ENCODE measurements around the gene PNLIPRP1.

DNA sequence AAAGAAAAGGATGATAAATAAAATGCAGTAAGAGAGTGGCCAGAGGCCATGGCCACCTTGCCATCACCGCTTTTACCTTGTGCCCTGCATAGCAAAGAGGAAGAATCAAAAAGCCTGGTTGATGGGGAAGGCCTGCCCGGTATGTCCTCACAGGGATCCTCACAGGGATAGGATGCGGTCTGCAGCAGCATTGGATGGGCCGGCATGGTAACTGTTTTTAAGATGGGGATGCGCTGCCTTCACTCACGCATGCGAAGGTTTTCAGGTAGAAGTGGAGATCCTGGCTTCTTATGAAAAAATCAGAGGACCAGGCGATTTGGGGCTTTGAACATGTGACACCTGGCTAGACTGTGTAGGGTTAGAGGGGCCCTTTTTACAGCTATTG, 42.4 kb downstream of the PNLIPRP1 start:
- no peak for TF ChIP-seq POLR2AphosphoS5 (IDR thresholded peaks at IDR 0.05)
- TF ChIP-seq, protein P1, sequence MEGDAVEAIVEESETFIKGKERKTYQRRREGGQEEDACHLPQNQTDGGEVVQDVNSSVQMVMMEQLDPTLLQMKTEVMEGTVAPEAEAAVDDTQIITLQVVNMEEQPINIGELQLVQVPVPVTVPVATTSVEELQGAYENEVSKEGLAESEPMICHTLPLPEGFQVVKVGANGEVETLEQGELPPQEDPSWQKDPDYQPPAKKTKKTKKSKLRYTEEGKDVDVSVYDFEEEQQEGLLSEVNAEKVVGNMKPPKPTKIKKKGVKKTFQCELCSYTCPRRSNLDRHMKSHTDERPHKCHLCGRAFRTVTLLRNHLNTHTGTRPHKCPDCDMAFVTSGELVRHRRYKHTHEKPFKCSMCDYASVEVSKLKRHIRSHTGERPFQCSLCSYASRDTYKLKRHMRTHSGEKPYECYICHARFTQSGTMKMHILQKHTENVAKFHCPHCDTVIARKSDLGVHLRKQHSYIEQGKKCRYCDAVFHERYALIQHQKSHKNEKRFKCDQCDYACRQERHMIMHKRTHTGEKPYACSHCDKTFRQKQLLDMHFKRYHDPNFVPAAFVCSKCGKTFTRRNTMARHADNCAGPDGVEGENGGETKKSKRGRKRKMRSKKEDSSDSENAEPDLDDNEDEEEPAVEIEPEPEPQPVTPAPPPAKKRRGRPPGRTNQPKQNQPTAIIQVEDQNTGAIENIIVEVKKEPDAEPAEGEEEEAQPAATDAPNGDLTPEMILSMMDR (IDR thresholded peaks at IDR 0.05), result no peak
- TF ChIP-seq POLR2A (IDR thresholded peaks at IDR 0.05), result no peak
- TF ChIP-seq EP300 (IDR thresholded peaks at IDR 0.05), result no peak
